Activated naive CD4-positive, alpha-beta T cell treated with Interleukin-2 at 50 U/mL for 16 hours (primary cell): ENCODE measurements around the gene CLDN11.

Experiments
- DNase-seq: peaks from one replicate; pipeline ENCODE4 v3.0.0-alpha.2; 2020

The CLDN11 gene

GRCh38 chr3:170418422-170419398, at the start of gene CLDN11:
TSS of gene CLDN11 (plus strand) at chr3:170418868. CDS start at chr3:170419067, 199 bp downstream.
- DNase-seq = no peak

DNA sequence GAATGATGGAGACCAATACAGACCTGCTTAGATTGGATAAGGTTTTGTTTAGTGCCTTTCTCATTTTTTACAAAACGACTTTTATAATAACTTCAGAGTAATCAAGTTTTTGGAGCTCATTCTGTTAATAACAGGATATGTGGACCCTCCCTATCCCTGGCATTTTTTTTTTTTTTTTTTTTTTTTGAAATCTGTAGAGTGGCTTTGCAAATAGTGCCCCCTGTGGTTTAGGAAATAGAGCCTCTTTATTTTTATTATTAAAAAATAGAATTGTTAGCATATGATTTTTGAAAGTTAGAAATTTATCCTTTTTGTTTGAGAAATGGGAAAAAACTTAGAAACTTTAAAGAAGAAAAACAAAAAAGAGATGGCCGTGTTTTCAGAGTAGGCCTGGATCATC, 49.7 kb upstream of the CLDN11 start:
- no peak for DNase-seq

DNA sequence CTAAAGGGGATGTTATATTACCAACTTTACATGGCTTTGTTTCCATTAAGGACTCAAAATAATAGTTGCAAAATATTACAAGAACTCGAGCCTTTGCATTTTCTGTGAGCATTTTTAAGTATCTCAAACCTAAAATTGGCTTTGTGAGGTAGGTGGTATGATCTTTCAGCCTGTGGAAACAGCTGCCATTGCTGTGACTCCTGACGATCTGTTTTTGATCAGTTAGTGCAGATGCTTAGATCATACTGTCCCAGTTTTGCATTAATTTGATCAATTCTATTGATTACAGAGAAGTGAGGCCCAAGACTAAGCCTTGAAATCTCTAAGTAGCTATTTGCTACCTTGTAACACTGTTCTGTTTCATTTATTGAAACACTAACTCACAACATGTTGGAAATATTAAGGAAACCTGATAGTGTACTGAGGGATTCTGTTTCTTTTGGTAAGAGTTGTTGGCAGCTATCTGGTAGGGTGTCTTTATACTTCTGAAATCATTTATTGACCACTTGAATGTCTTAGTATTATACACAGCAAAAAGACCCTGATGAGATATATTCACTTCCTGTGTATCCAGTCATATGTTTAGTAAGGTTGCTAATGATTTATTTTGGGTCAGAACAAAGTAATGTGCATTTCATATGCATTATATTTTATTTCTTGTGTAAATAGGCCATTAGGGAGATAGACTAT, 46.3 kb upstream of the CLDN11 start:
- DNase-seq = no peak

DNA sequence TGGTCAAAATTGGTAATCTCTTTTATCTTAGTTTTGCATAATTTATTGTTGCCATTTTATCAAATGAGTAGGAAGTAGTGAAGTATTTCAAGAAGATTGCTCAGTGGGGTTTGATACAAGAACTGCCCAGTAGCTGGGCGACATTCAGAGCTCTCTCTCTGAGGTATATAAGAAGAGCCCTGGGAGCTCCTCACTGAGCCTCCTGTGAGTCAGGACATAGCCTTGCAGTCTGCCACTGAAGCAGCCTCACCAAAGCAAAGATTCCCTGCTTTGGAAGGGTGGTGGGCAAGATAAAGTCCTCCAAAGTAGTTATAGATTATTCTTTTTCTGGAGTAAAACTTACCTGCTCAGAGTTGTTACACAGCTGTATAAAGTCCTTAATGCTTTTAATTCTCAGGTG, 35.1 kb upstream of the CLDN11 start:
- DNase-seq = no peak

- no peak for DNase-seq
These were observed 32.2 kb upstream of the CLDN11 start for GRCh38 chr3:170386468-170386867.

DNA sequence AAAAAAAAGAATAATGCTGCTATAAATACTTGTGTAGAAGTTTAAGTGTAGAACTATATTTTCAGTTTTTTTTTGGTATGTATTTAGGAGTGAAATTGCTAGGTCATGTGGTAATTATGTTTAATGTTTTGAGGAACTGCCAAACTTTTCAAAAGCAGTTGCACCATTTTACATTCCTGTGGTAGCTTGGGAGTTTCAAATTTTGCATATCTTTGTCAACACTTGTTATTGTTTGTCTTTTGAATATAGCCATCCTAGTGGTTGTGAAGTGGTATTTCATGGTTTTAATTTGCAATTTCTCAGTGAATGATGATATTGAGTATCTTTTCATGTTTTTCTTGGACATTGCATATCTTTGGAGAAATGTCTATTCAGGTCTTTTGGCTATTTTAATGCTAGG, 30.7 kb upstream of the CLDN11 start:
- DNase-seq = no peak

- no peak for DNase-seq
These were observed 27.6 kb upstream of the CLDN11 start for GRCh38 chr3:170391108-170391507.

DNA sequence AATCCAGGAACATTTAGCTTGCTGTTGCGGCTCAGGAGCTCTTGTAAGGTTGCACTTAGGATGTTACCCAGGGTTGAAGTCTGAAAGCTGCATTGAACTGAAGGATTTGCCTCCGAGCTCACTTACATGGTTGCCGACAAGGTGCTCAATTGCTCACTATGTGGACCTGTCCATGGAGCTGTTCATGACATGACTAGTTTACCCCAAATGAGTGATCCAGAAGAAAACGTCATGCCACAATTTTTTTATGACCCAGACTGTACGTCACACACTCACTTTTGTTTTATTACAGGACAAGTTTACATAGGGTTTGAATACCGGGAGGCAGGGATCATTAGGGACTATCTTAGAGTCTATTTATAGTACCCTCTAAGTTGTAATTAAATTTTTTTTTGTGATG, 21.0 kb upstream of the CLDN11 start:
- no peak for DNase-seq

GRCh38 chr3:170405101-170405500, 13.6 kb upstream of the CLDN11 start:
- no peak for DNase-seq

GRCh38 chr3:170410428-170411029, 8.1 kb upstream of the CLDN11 start:
- no peak for DNase-seq

GRCh38 chr3:170413291-170413690, 5.4 kb upstream of the CLDN11 start:
- no peak for DNase-seq

DNA sequence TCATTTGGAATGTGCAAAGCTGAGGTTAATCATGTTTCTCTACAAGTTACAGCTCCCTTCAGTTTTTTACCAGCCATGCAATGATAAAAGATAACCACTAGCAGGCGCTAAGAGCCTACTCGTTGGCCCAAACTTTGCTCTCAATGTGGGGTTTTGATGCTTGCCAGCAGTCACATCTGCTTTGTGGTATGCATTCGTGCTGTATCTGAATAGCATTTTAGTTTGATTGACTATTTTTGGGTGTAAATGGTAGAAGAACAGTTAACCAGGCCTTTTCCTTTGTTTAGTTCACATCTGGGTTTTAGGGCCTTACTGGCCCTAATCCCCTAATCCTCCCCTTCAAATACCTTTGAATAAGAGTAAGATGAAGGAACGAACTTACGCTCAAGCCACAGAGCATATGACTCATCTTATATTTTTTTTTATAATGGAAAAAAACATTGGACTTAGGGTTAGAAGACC, 4.4 kb upstream of the CLDN11 start:
- DNase-seq = peak; percentile 21

DNA sequence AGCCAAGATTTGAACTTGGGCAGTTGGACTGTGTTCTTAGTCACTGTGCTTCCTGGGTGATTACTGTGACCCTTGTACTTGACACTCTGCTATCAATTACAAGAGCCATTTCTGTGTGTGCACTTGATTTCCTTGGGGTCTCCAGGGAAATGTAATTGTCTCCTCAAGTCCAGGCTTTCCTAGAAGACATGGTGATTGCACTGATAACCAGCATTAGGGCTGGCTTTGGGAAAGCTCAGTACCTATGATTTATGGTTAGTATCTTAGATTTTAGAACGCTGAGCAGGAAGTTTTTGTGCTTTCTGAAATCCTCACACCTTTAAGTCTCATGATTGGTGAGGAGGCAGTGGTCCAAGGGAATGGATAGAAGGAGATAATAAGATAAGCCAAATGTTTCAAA, 1.6 kb upstream of the CLDN11 start:
- DNase-seq = no peak

DNA sequence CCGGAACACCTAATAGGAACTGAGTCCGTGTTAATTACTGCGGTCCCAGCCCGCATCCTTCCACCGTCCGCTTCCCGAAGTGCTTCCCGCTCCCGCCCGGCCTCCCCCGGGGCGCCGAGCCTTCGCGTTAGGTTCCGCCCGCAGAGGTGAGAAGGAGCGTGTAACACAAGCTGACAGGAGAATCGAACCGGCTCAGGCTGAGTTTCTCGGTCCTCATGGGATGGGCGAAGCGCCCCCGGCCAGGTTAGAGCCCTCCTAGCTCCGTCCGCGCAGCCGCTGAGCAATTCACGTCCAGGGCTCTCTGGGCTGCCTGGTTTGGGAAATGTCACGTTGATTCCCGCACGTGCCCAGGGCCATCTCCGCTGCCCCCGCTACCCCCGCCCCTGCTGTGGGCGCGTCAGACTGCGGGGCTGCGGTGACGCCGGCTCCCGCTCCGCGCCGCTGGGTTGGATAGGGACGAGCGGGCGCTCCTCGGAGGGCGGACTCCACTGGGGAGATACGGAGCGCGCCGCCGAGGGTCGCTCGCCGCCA, 954 bp downstream of the CLDN11 start:
- DNase-seq = no peak

- DNase-seq = no peak
These were observed 1.7 kb downstream of the CLDN11 start for GRCh38 chr3:170420307-170420821.

GRCh38 chr3:170421111-170421641, 2.5 kb downstream of the CLDN11 start:
- no peak for DNase-seq

DNA sequence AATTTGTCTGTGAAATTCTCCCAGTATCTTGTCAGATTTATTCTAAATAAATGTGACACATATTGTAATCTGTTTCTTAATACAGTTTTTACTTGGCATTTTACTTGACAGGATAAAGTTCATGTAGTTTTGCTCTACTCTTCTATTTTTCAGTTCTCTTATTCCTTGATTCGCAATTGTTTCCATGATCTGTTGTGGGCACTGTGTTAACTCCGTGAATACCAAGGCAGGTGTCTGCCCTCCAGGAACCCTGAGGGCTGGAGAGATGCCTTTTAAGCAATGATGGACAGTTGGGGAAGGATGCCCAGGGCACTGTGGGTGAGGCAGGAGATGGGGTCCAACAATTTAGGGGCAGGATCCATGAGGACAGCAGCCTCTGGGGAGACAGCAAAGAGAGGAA, 3.1 kb downstream of the CLDN11 start:
- DNase-seq = no peak

- no peak for DNase-seq
These were observed 4.4 kb downstream of the CLDN11 start for GRCh38 chr3:170423001-170423615.

GRCh38 chr3:170424879-170425278, 6.2 kb downstream of the CLDN11 start:
- DNase-seq = no peak

- DNase-seq = no peak
These were observed 7.0 kb downstream of the CLDN11 start for GRCh38 chr3:170425491-170426239.

DNA sequence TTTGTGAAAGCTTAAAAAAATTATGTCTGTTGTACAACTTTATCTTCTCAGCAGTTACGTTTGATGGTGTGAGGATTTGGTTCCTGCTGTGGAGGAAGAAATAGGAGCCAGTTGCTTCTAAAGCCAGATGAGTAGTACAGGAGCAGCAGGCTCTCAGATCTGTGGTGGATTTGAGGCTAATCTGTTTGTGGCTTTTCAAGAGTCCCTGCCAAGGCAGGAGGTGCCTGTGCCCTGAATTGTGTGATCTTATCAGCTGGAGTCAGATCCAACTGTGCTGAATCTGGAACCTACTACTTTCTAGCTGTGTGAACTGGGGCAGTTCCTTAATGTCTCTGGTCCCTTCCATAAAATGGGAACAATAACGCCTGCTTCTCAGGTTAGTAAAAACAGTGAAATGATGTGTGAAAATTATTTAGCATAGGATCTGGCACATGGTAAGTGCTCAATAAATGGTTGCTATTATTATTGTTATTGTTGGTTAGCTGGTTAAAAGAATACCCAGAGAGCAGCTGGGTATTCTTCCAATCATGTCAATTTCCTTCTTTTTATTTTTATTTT, 7.7 kb downstream of the CLDN11 start:
- DNase-seq = no peak
